Keratinocyte (primary cell): ENCODE data around the gene NUP214. TPM values are rescaled to one million over a fixed set of nuclear protein-coding genes. Genes with fewer than 3 reads are reported as not detected.

Source experiments
- DNase-seq: peaks from one replicate; pipeline ENCODE4 v3.0.0-alpha.2; 2011; ENCODE audit warnings: low read depth, missing footprints, low spot score
- FAIRE-seq: peaks from 2 replicates; lab custom pipeline; 2011; peaks lifted over from hg19 to GRCh38; lab: Jason Lieb, UNC
- H2AFZ ChIP-seq: 2 replicates; pipeline ENCODE4 v1.6.0; 2012; ENCODE audit warnings: low read length, control low read depth, inconsistent platforms; ENCODE audit not compliant: control insufficient read depth
- H3K27ac ChIP-seq: 2 replicates; pipeline ENCODE4 v1.5.1; 2011; ENCODE audit warnings: low read length; ENCODE audit not compliant: control insufficient read depth, insufficient read depth
- H3K27me3 ChIP-seq: 3 replicates; pipeline ENCODE4 v1.6.0; 2011; ENCODE audit warnings: low read length; ENCODE audit not compliant: control insufficient read depth, insufficient read depth; ENCODE audit errors: extremely low read depth
- H3K36me3 ChIP-seq, 2 experiments: 2 replicates in 1 of 2; 3 replicates in 1 of 2; pipeline ENCODE4 v1.5.1; 2011; ENCODE audit warnings: low read length in 2 of 2, mild to moderate bottlenecking in 1 of 2; ENCODE audit not compliant: control insufficient read depth in 2 of 2, insufficient read depth in 2 of 2; ENCODE audit errors: extremely low read depth in 1 of 2
- H3K4me1 ChIP-seq: 3 replicates; pipeline ENCODE4 v1.5.1; 2011; ENCODE audit warnings: low read length; ENCODE audit not compliant: control insufficient read depth, insufficient read depth; ENCODE audit errors: extremely low read depth
- H3K4me2 ChIP-seq: 3 replicates; pipeline ENCODE4 v1.6.0; 2011; ENCODE audit warnings: low read depth, low read length; ENCODE audit not compliant: control insufficient read depth, insufficient read depth; ENCODE audit errors: extremely low read depth
- H3K4me3 ChIP-seq, 3 experiments: fragments of 200-600 bp in 1 of 3; sonication (generic) in 1 of 3; 2 replicates in 2 of 3; 3 replicates in 1 of 3; pipeline ENCODE4 v1.5.1; 2011 to 2016; ENCODE audit warnings: low read length in 3 of 3, mild to moderate bottlenecking in 3 of 3, control low read depth in 2 of 3, inconsistent platforms in 1 of 3, low read depth in 1 of 3, mixed read lengths in 1 of 3, mixed run types in 1 of 3, moderate library complexity in 1 of 3; ENCODE audit not compliant: control insufficient read depth in 2 of 3, insufficient read depth in 2 of 3; ENCODE audit errors: extremely low read depth in 1 of 3
- H3K79me2 ChIP-seq: 2 replicates; pipeline ENCODE4 v1.6.0; 2012; ENCODE audit warnings: low read length; ENCODE audit not compliant: control insufficient read depth, insufficient read depth
- H3K9ac ChIP-seq: 3 replicates; pipeline ENCODE4 v1.6.0; 2011; ENCODE audit warnings: low read length; ENCODE audit not compliant: control insufficient read depth, insufficient read depth; ENCODE audit errors: extremely low read depth
- H3K9me1 ChIP-seq: 3 replicates; pipeline ENCODE4 v1.6.0; 2011; ENCODE audit warnings: low read length; ENCODE audit not compliant: control insufficient read depth, insufficient read depth; ENCODE audit errors: extremely low read depth
- H3K9me3 ChIP-seq: 2 replicates; pipeline ENCODE4 v1.5.1; 2012; ENCODE audit warnings: low read depth, low read length; ENCODE audit not compliant: control insufficient read depth
- H4K20me1 ChIP-seq: 3 replicates; pipeline ENCODE4 v1.6.0; 2011; ENCODE audit warnings: low read length; ENCODE audit not compliant: control insufficient read depth, insufficient read depth; ENCODE audit errors: extremely low read depth
- EZH2 ChIP-seq: IDR thresholded peaks from one replicate; pipeline ENCODE4 v1.6.1; 2012; ENCODE audit warnings: inconsistent platforms, mild to moderate bottlenecking, low read length, moderate library complexity
- dilution Hi-C: fragments of 300-500 bp; cut with MboI; formaldehyde crosslinking; loops from one replicate; pipeline ENCODE4 v1.7.0; 2020; ENCODE audit warnings: low sequenced_read_pairs; ENCODE audit not compliant: extremely low pct_ligation_motif_present
- polyA plus RNA-seq, 5 experiments: library from polyadenylated mRNA; depleted of rRNA in 3 of 5; stranded (reverse) in 3 of 5; stranded (forward) in 1 of 5; unstranded in 1 of 5; fragments of >200 nt; gene quantifications; 1 replicate in 1 of 5; 2 replicates in 3 of 5; 3 replicates in 1 of 5; pipeline versions ENCODE4 v1.2.1 to v1.2.3, GENCODE V29; 2011 to 2012; ENCODE audit warnings: missing spikeins in 2 of 5, low read depth in 1 of 5, low replicate concordance in 1 of 5
- TF ChIP-seq, protein P1 (sequence below), 3 experiments: IDR thresholded peaks in 1 of 3; conservative IDR thresholded peaks in 1 of 3; optimal IDR thresholded peaks in 1 of 3; 2 replicates in 2 of 3; 3 replicates in 1 of 3; pipeline versions ENCODE3 to v1.5.1; 2011; ENCODE audit warnings: low read length in 3 of 3, mild to moderate bottlenecking in 3 of 3, moderate library complexity in 2 of 3, control low read depth in 1 of 3, inconsistent platforms in 1 of 3; ENCODE audit not compliant: insufficient read depth in 2 of 3; ENCODE audit errors: extremely low read depth in 1 of 3

Gene NUP214
- polyA plus RNA-seq, 1 donor (not counting 4 experiments of a cell fraction or from before 2014, with no cell fraction given), result 7.3 TPM

GRCh38 chr9:131140550-131140949 is 15.2 kb downstream of the NUP214 start:
- H3K9me1 ChIP-seq, result no peaks in the 10 kb centered on the region
- H2AFZ ChIP-seq, result no peak overlapping the region
- no peaks in the 10 kb centered on the region for H4K20me1 ChIP-seq
- H3K27ac ChIP-seq, result no peak overlapping the region
- no peaks in the 10 kb centered on the region for H3K79me2 ChIP-seq
- H3K4me1 ChIP-seq, result no peaks in the 10 kb centered on the region
- H3K9me3 ChIP-seq, result no peaks in the 10 kb centered on the region
- no peak for DNase-seq
- dilution Hi-C loops, result no loop called here
- no peak overlapping the region for H3K9ac ChIP-seq
- H3K4me2 ChIP-seq, result no peak overlapping the region
- H3K36me3 ChIP-seq, result peaks cover 34 to 40% of the 10 kb centered on the region in 2 experiments
- H3K4me3 ChIP-seq, result no peak overlapping the region
- no peak for FAIRE-seq
- TF ChIP-seq, protein P1, sequence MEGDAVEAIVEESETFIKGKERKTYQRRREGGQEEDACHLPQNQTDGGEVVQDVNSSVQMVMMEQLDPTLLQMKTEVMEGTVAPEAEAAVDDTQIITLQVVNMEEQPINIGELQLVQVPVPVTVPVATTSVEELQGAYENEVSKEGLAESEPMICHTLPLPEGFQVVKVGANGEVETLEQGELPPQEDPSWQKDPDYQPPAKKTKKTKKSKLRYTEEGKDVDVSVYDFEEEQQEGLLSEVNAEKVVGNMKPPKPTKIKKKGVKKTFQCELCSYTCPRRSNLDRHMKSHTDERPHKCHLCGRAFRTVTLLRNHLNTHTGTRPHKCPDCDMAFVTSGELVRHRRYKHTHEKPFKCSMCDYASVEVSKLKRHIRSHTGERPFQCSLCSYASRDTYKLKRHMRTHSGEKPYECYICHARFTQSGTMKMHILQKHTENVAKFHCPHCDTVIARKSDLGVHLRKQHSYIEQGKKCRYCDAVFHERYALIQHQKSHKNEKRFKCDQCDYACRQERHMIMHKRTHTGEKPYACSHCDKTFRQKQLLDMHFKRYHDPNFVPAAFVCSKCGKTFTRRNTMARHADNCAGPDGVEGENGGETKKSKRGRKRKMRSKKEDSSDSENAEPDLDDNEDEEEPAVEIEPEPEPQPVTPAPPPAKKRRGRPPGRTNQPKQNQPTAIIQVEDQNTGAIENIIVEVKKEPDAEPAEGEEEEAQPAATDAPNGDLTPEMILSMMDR (optimal IDR thresholded peaks at IDR 0.05 in 1 of 3, IDR thresholded peaks at IDR 0.05 in 1 of 3, conservative IDR thresholded peaks at IDR 0.05 in 1 of 3; ENCODE audit: extremely low read depth in 1 of 3, insufficient read depth in 2 of 3, low read length in 3 of 3), result no peak
- TF ChIP-seq EZH2, result no peak
- H3K27me3 ChIP-seq, result no peaks in the 10 kb centered on the region

DNA sequence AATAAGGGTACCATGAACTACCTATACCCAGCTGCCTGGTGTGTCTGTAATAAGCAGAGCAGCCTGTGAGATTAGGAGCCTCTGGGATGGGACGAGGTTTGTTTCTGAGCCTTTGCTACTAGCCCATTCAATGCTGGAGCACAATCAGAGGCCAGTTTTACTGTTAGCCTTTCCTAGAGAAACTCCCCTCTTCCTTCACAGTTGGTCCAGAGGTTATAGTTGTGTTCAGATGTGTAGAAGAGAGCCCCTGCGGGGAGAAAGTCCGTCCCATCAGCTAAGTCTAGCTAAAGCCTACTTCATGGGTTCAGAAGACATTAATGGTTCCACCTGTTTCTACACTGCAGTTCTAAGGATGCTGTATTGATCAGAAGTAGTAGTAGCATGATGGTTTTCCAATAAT is 16.8 kb downstream of the NUP214 start:
- Histone ChIP-seq H3K9ac (no peak overlapping the region), H3K79me2 (no peaks in the 10 kb centered on the region), H2AFZ (no peak overlapping the region), H3K9me3 (no peaks in the 10 kb centered on the region), H3K27me3 (no peaks in the 10 kb centered on the region), H3K27ac (no peak overlapping the region), H3K4me3 (no peak overlapping the region), H4K20me1 (no peaks in the 10 kb centered on the region), H3K4me1 (no peaks in the 10 kb centered on the region), H3K36me3 (peaks cover 26 to 34% of the 10 kb centered on the region in 2 experiments), H3K9me1 (no peaks in the 10 kb centered on the region), H3K4me2 (no peak overlapping the region)
- TF ChIP-seq EZH2, result no peak
- TF ChIP-seq, protein P1 (optimal IDR thresholded peaks at IDR 0.05 in 1 of 3, IDR thresholded peaks at IDR 0.05 in 1 of 3, conservative IDR thresholded peaks at IDR 0.05 in 1 of 3; ENCODE audit: extremely low read depth in 1 of 3, insufficient read depth in 2 of 3, low read length in 3 of 3), result no peak
- DNase-seq (no peak), FAIRE-seq (no peak)
- dilution Hi-C loops, result no loop called here
